GM12878 (cell line): ENCODE measurements around the gene HNRNPA2B1. TPM values are rescaled to one million over a fixed set of nuclear protein-coding genes. Genes with fewer than 3 reads are reported as not detected.
"Not testable (repeated sequence)": the region's sequence is repeated elsewhere in the genome, so short reads cannot be mapped to it uniquely, and the experiment has no call there.

Source experiments
- ATAC-seq: fragments of 200-7000 bp; cut with Tn5 transposase; 3 replicates; pipeline ENCODE4 v1.9.1; 2020; ENCODE audit warnings: mild to moderate bottlenecking, moderate library complexity
- BruUV-seq: library from RNA; stranded (reverse); fragments of 400-500 nt; replicated peaks from 2 replicates; lab custom pipeline; 2021; lab: Mats Ljungman, UMichigan
- CTCF ChIA-PET: fragments of 300-600 bp; sonication (Branson Sonifier 250); formaldehyde crosslinking; extraction: SDS; loops from one replicate; lab custom pipeline; 2021; ENCODE audit warnings: inconsistent platforms; lab: Yijun Ruan, JAX
- POLR2A ChIA-PET: fragments of 350-600 bp; formaldehyde crosslinking; extraction: SDS; loops from one replicate; lab custom pipeline; 2021; ENCODE audit warnings: inconsistent platforms; lab: Charles Lee
- RAD21 ChIA-PET: fragments of 300-600 bp; sonication (Branson Sonifier 250); formaldehyde crosslinking; loops from one replicate; lab custom pipeline; 2023; ENCODE audit warnings: antibody characterized with exemption; ENCODE audit not compliant: unreplicated experiment; lab: Charles Lee
- SMC1A ChIA-PET: fragments of 300-600 bp; sonication (Branson Sonifier 250); formaldehyde crosslinking; loops from one replicate; lab custom pipeline; 2023; ENCODE audit not compliant: unreplicated experiment, uncharacterized antibody; lab: Charles Lee
- DNase-seq: peaks from one replicate; pipeline ENCODE4 v3.0.0-alpha.2; 2011; ENCODE audit warnings: low read depth, low spot score
- FAIRE-seq: peaks from 3 replicates; lab custom pipeline; 2011; peaks lifted over from hg19 to GRCh38; lab: Jason Lieb, UNC
- H2AFZ ChIP-seq: 2 replicates; pipeline ENCODE4 v1.6.0; 2011; ENCODE audit warnings: low read depth, low read length, control low read depth; ENCODE audit not compliant: control insufficient read depth
- H3K27ac ChIP-seq: 2 replicates; pipeline ENCODE4 v1.5.1; 2011; ENCODE audit warnings: control low read depth; ENCODE audit not compliant: control insufficient read depth, insufficient read depth
- H3K27me3 ChIP-seq, 2 experiments: replicated peaks in 1 of 2; 2 replicates each; pipeline versions ENCODE4 v1.6.0 to v1.6.1; 2011; ENCODE audit warnings: low read length in 1 of 2; ENCODE audit not compliant: control insufficient read depth in 2 of 2, insufficient read depth in 2 of 2
- H3K36me3 ChIP-seq, 2 experiments: 2 replicates each; pipeline ENCODE4 v1.5.1; 2011; ENCODE audit warnings: low read length in 1 of 2; ENCODE audit not compliant: control insufficient read depth in 2 of 2, insufficient read depth in 2 of 2
- H3K4me1 ChIP-seq: 2 replicates; pipeline ENCODE4 v1.6.1; 2011; ENCODE audit warnings: mild to moderate bottlenecking, low read length, moderate library complexity, mixed read lengths; ENCODE audit not compliant: control insufficient read depth, insufficient read depth
- H3K4me2 ChIP-seq: 2 replicates; pipeline ENCODE4 v1.6.0; 2011; ENCODE audit warnings: control low read depth; ENCODE audit not compliant: control insufficient read depth, insufficient read depth
- H3K4me3 ChIP-seq: fragments of 200-600 bp; sonication (generic); 2 replicates; pipeline ENCODE4 v1.5.1; 2016
- H3K79me2 ChIP-seq: 2 replicates; pipeline ENCODE4 v1.6.0; 2011; ENCODE audit warnings: low read length; ENCODE audit not compliant: control insufficient read depth, insufficient read depth
- H3K9ac ChIP-seq: 2 replicates; pipeline ENCODE4 v1.8.0; 2011; ENCODE audit warnings: low read length, control low read depth, mixed read lengths; ENCODE audit not compliant: control insufficient read depth, insufficient read depth
- H3K9me3 ChIP-seq: replicated peaks from 3 replicates; pipeline ENCODE4 v1.5.1; 2011; ENCODE audit warnings: mild to moderate bottlenecking, low read length; ENCODE audit not compliant: control insufficient read depth, insufficient read depth
- H4K20me1 ChIP-seq: 2 replicates; pipeline ENCODE4 v1.6.0; 2011; ENCODE audit not compliant: control insufficient read depth, insufficient read depth
- BACH1 ChIP-seq: fragments of 450-650 bp; IDR thresholded peaks from 2 replicates; pipeline ENCODE4 v1.6.1; 2017; ENCODE audit warnings: mild to moderate bottlenecking, borderline replicate concordance
- IKZF1 ChIP-seq: fragments of 450-650 bp; conservative IDR thresholded peaks from 2 replicates; pipeline ENCODE4 v1.6.1; 2017; ENCODE audit warnings: antibody characterized with exemption, mild to moderate bottlenecking
- NKRF ChIP-seq: fragments of 450-650 bp; conservative IDR thresholded peaks from 2 replicates; pipeline ENCODE4 v1.6.1; 2017; ENCODE audit warnings: mild to moderate bottlenecking, moderate library complexity
- RUNX3 ChIP-seq: IDR thresholded peaks from 2 replicates; pipeline ENCODE4 v1.6.1; 2012; ENCODE audit warnings: low read length, inconsistent platforms
- SMARCA5 ChIP-seq: fragments of 450-650 bp; IDR thresholded peaks from 2 replicates; pipeline ENCODE4 v1.6.1; 2017; ENCODE audit warnings: mild to moderate bottlenecking
- ZNF207 ChIP-seq: fragments of 450-650 bp; IDR thresholded peaks from 2 replicates; pipeline ENCODE4 v1.6.1; 2014; ENCODE audit warnings: antibody characterized with exemption, mild to moderate bottlenecking, borderline replicate concordance
- ZNF687 ChIP-seq: fragments of 450-650 bp; IDR thresholded peaks from 2 replicates; pipeline ENCODE4 v1.6.1; 2017; ENCODE audit warnings: mild to moderate bottlenecking, moderate library complexity
- ZSCAN29 ChIP-seq: fragments of 450-650 bp; IDR thresholded peaks from 2 replicates; pipeline ENCODE4 v1.6.1; 2017; ENCODE audit warnings: mild to moderate bottlenecking, moderate library complexity
- WGBS: methylation state at CpG from one replicate; pipeline ENCODE4 v1.1.6; 2016; ENCODE audit warnings: low lambda C conversion rate; ENCODE audit not compliant: insufficient replicate concordance, insufficient coverage; ENCODE audit errors: missing lambda C conversion rate; 5-methylcytosine and 5-hydroxymethylcytosine counted together
- in situ Hi-C: fragments of 300-500 bp; cut with MboI; formaldehyde crosslinking; loops from 9 replicates; pipeline ENCODE4 v1.14.3; 2018; ENCODE audit warnings: mixed read lengths
- intact Hi-C: fragments of 100-400 bp; cut with micrococcal nuclease; formaldehyde crosslinking; loops from one replicate; pipeline ENCODE4 v1.14.2; 2022; ENCODE audit not compliant: unreplicated experiment
- polyA plus RNA-seq, 11 experiments: library from polyadenylated mRNA; depleted of rRNA in 4 of 11; unstranded in 6 of 11; stranded (reverse) in 5 of 11; fragments of >200 nt; fragmentation: Nextera tagmentation in 4 of 11; fragmentation: Illumina TruSeq in 1 of 11; extraction: Ambion mirVana in 4 of 11; extraction: Trizol in 1 of 11; gene quantifications; 1 replicate in 1 of 11; 2 replicates in 10 of 11; pipeline versions ENCODE4 v1.2.1 to v1.2.3, GENCODE V29; 2011 to 2016; ENCODE audit warnings: inconsistent platforms in 2 of 11, missing spikeins in 2 of 11, low read depth in 1 of 11
- total RNA-seq, 4 experiments: library from RNA; depleted of rRNA in 3 of 4; stranded (reverse); fragments of >200 nt in 3 of 4; fragmentation: Illumina TruSeq in 1 of 4; extraction: Trizol in 1 of 4; gene quantifications; 2 replicates each; pipeline versions ENCODE4 v1.2.1 to v1.2.3, GENCODE V29; 2013 to 2021

HNRNPA2B1 gene
- total and polyA plus RNA-seq, 10 of the 15 experiments (the other 5 are each of a cell fraction or from before 2014, with no cell fraction given): 295 to 1,396 (median 932) TPM

GRCh38 chr7:26152782-26153240 lies 47.7 kb downstream of the HNRNPA2B1 start:
- Histone ChIP-seq H2AFZ (peak overlapping the region; percentile 99), H3K27ac (peak overlapping the region; percentile 88), H3K79me2 (peaks cover 62% of the 10 kb centered on the region), H3K9ac (peak overlapping the region; percentile 86), H3K4me3 (peak overlapping the region; percentile 72), H3K4me2 (peak overlapping the region; percentile 98), H3K4me1 (peaks cover 29% of the 10 kb centered on the region)
- H3K36me3 ChIP-seq, BruUV-seq, H4K20me1 ChIP-seq, in situ Hi-C loops, H3K9me3 ChIP-seq, DNase-seq, FAIRE-seq, H3K27me3 ChIP-seq: not testable (repeated sequence)
- TF ChIP-seq ZNF687 (peak; percentile 36; the same call in 1 of the 2 replicates), BACH1 (0 out of 2 replicates have a peak, but pooled peaks have one; percentile 40), ZSCAN29 (peak; percentile 99), IKZF1 (peak; percentile 76), RUNX3 (0 out of 2 replicates have a peak, but pooled peaks have one; percentile 36), NKRF (peak; percentile 49; the same call in 1 of the 2 replicates), ZNF207 (0 out of 2 replicates have a peak, but pooled peaks have one; percentile 30), SMARCA5 (0 out of 2 replicates have a peak, but pooled peaks have one; percentile 13)
- ATAC-seq: peak; percentile 17
- CTCF ChIA-PET: interaction anchor here (0.9 to 3.2 kb wide), 7 partner anchors 14 to 212 kb away, joined by 3 to 40 read pairs (median 5); partner anchors contain the start of gene HNRNPA2B1
- SMC1A ChIA-PET: interaction anchor here (1.1 to 3.2 kb wide), 6 partner anchors 8 to 258 kb away, joined by 5 to 30 read pairs (median 8); no protein-coding TSS in a partner anchor
- WGBS: under 1% methylated on average over 48 of the region's 54 CpGs
- POLR2A ChIA-PET: interaction anchor here (0.8 to 2.2 kb wide), 9 partner anchors 14 to 185 kb away, joined by 3 to 42 read pairs (median 6); partner anchors contain the start of gene CBX3
- RAD21 ChIA-PET: interaction anchor here (1.1 to 3.1 kb wide), 11 partner anchors 9 to 258 kb away, joined by 3 to 54 read pairs (median 9); partner anchors contain the start of gene CBX3
- intact Hi-C loops: loop anchor here (1.0 to 5.0 kb wide), 3 partner anchors 48 to 212 kb away; partner anchors contain the start of genes CBX3 and HNRNPA2B1
